Neural cell (in vitro differentiated cells): ENCODE results near the gene SSTR4. TPM values are rescaled to one million over a fixed set of nuclear protein-coding genes. Genes with fewer than 3 reads are reported as not detected.
"Not testable (repeated sequence)": the region's sequence is repeated elsewhere in the genome, so short reads cannot be mapped to it uniquely, and the experiment has no call there.

Experiments used
- H2AFZ ChIP-seq: fragments of 200-600, 300-800 bp; sonication (generic), shearing (Covaris generic); 2 replicates; pipeline ENCODE4 v1.6.0; 2014; ENCODE audit warnings: low read depth, mild to moderate bottlenecking, antibody characterized with exemption, low read length, moderate library complexity
- H3F3A ChIP-seq: fragments of 200-600 bp; shearing (Covaris generic); 2 replicates; pipeline ENCODE4 v1.6.1; 2016; ENCODE audit warnings: mild to moderate bottlenecking, moderate library complexity, mixed read lengths, antibody characterized with exemption, low read length; ENCODE audit not compliant: insufficient read depth, poor library complexity, severe bottlenecking
- H3K27ac ChIP-seq: fragments of 200-600, 300-800 bp; sonication (generic), shearing (Covaris generic); 2 replicates; pipeline ENCODE4 v1.5.1; 2014; ENCODE audit warnings: mild to moderate bottlenecking, low read length, moderate library complexity
- H3K27me3 ChIP-seq: fragments of 300-800, 200-600 bp; sonication (generic), shearing (Covaris generic); 2 replicates; pipeline ENCODE4 v1.6.0; 2014; ENCODE audit warnings: mild to moderate bottlenecking, low read depth, low read length, moderate library complexity; ENCODE audit not compliant: insufficient read depth
- H3K36me3 ChIP-seq: fragments of 300-800, 200-600 bp; sonication (generic), shearing (Covaris generic); 2 replicates; pipeline ENCODE4 v1.5.1; 2014; ENCODE audit warnings: mild to moderate bottlenecking, antibody characterized with exemption, low read length, moderate library complexity; ENCODE audit not compliant: insufficient read depth
- H3K4me2 ChIP-seq: fragments of 300-800, 200-600 bp; sonication (generic), shearing (Covaris generic); 2 replicates; pipeline ENCODE4 v1.6.0; 2014; ENCODE audit warnings: mild to moderate bottlenecking, low read length
- H3K4me3 ChIP-seq: fragments of 300-800, 200-600 bp; sonication (generic), shearing (Covaris generic); 2 replicates; pipeline ENCODE4 v1.5.1; 2014; ENCODE audit warnings: mild to moderate bottlenecking, low read length, moderate library complexity
- H3K79me2 ChIP-seq: fragments of 200-600 bp; shearing (Covaris generic); replicated peaks from 2 replicates; pipeline ENCODE4 v1.6.0; 2014; ENCODE audit warnings: mild to moderate bottlenecking, low read length, moderate library complexity; ENCODE audit not compliant: insufficient read depth
- H3K9ac ChIP-seq: fragments of 300-800, 200-600 bp; sonication (generic), shearing (Covaris generic); 2 replicates; pipeline ENCODE4 v1.6.1; 2016; ENCODE audit warnings: mild to moderate bottlenecking, low read length, mixed read lengths
- H3K9me2 ChIP-seq: fragments of 200-600 bp; shearing (Covaris generic); 2 replicates; pipeline ENCODE4 v1.6.1; 2016; ENCODE audit warnings: mild to moderate bottlenecking, low read length, mixed read lengths; ENCODE audit not compliant: insufficient read depth
- H3K9me3 ChIP-seq: fragments of 200-600, 300-800 bp; sonication (generic), shearing (Covaris generic); 2 replicates; pipeline ENCODE4 v1.6.1; 2016; ENCODE audit warnings: mild to moderate bottlenecking, mixed run types, low read length, moderate library complexity, mixed read lengths
- H4K20me1 ChIP-seq: fragments of 200-600 bp; shearing (Covaris generic); 2 replicates; pipeline ENCODE4 v1.6.1; 2016; ENCODE audit warnings: mild to moderate bottlenecking, mixed run types; ENCODE audit not compliant: insufficient read depth
- EP300 ChIP-seq: fragments of 450-650 bp; conservative IDR thresholded peaks from 2 replicates; pipeline ENCODE4 v1.6.1; 2014; ENCODE audit warnings: antibody characterized with exemption, mild to moderate bottlenecking, moderate library complexity; ENCODE audit not compliant: poor library complexity, severe bottlenecking
- EZH2 ChIP-seq: fragments of 200-600, 300-800 bp; shearing (Covaris generic), sonication (generic); IDR thresholded peaks from 2 replicates; pipeline ENCODE4 v1.6.1; 2014; ENCODE audit warnings: antibody characterized with exemption, low read length, borderline replicate concordance, mild to moderate bottlenecking; ENCODE audit not compliant: insufficient read depth, poor library complexity, severe bottlenecking
- MXI1 ChIP-seq: fragments of 450-650 bp; conservative IDR thresholded peaks from 2 replicates; pipeline ENCODE4 v1.6.1; 2014; ENCODE audit warnings: antibody characterized with exemption, mild to moderate bottlenecking; ENCODE audit not compliant: poor library complexity, severe bottlenecking
- POLR2AphosphoS5 ChIP-seq: IDR thresholded peaks from 2 replicates; pipeline ENCODE4 v1.6.1; 2012
- RAD21 ChIP-seq: fragments of 450-650 bp; conservative IDR thresholded peaks from 2 replicates; pipeline ENCODE4 v1.6.1; 2014; ENCODE audit warnings: antibody characterized with exemption, mild to moderate bottlenecking, moderate library complexity
- SMC3 ChIP-seq: fragments of 450-650 bp; conservative IDR thresholded peaks from 2 replicates; pipeline ENCODE4 v1.6.1; 2014; ENCODE audit warnings: antibody characterized with exemption, mild to moderate bottlenecking, moderate library complexity; ENCODE audit not compliant: poor library complexity
- TAF1 ChIP-seq: IDR thresholded peaks from 2 replicates; pipeline ENCODE4 v1.6.1; 2012; ENCODE audit warnings: low read depth
- polyA plus RNA-seq: library from polyadenylated mRNA; depleted of rRNA; stranded (reverse); fragments of >200 nt; gene quantifications from 2 replicates; pipeline ENCODE4 v1.2.3, GENCODE V29; 2014
- TF ChIP-seq, protein P1 (sequence below): IDR thresholded peaks from 2 replicates; pipeline ENCODE4 v1.6.1; 2012; ENCODE audit warnings: borderline replicate concordance
- TF ChIP-seq, protein P2 (sequence below): fragments of 450-650 bp; IDR thresholded peaks from 2 replicates; pipeline ENCODE4 v1.5.1; 2014; ENCODE audit warnings: antibody characterized with exemption, mild to moderate bottlenecking, moderate library complexity; ENCODE audit not compliant: poor library complexity, severe bottlenecking

The SSTR4 gene
- polyA plus RNA-seq, 1 donor from 2014 or later, result not detected

DNA sequence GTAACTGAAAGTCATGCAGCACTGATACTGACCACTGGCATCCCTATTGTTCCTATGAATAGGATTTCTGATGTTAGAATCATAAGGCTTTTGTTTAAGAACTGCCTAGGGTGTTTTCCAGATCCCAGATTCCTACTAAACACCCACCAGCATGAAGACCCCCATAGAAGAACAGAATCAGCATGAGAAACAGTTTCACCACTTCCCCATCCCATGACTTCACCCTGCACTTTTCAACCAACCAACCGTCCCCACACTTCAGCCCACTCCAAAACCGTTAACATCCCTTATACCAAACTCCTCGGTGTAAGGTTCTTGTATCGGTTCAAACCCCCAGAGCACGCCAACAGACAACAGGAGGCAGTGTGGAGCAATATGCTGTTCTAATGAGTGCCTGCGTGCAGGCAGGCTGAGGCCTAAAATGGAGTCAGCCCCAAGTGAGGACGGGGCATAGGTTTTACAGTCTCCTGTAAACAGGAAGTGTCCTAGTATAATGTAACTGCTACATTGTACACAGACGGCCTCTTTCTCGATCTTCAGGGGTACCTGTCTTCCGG lies 11.4 kb upstream of the SSTR4 start:
- Histone ChIP-seq H3K9me3 (no peaks in the 10 kb centered on the region), H3K9ac (no peak overlapping the region), H3F3A (peaks cover 7% of the 10 kb centered on the region), H3K4me3 (no peak overlapping the region), H4K20me1 (no peaks in the 10 kb centered on the region), H3K9me2 (no peaks in the 10 kb centered on the region), H3K79me2 (no peaks in the 10 kb centered on the region), H2AFZ (no peak overlapping the region), H3K27me3 (no peaks in the 10 kb centered on the region), H3K4me2 (no peak overlapping the region), H3K36me3 (no peaks in the 10 kb centered on the region), H3K27ac (no peak overlapping the region)
- TF ChIP-seq TAF1 (no peak), POLR2AphosphoS5 (no peak), EP300 (no peak), RAD21 (no peak), MXI1 (no peak), SMC3 (no peak), EZH2 (no peak)
- TF ChIP-seq, protein P1, sequence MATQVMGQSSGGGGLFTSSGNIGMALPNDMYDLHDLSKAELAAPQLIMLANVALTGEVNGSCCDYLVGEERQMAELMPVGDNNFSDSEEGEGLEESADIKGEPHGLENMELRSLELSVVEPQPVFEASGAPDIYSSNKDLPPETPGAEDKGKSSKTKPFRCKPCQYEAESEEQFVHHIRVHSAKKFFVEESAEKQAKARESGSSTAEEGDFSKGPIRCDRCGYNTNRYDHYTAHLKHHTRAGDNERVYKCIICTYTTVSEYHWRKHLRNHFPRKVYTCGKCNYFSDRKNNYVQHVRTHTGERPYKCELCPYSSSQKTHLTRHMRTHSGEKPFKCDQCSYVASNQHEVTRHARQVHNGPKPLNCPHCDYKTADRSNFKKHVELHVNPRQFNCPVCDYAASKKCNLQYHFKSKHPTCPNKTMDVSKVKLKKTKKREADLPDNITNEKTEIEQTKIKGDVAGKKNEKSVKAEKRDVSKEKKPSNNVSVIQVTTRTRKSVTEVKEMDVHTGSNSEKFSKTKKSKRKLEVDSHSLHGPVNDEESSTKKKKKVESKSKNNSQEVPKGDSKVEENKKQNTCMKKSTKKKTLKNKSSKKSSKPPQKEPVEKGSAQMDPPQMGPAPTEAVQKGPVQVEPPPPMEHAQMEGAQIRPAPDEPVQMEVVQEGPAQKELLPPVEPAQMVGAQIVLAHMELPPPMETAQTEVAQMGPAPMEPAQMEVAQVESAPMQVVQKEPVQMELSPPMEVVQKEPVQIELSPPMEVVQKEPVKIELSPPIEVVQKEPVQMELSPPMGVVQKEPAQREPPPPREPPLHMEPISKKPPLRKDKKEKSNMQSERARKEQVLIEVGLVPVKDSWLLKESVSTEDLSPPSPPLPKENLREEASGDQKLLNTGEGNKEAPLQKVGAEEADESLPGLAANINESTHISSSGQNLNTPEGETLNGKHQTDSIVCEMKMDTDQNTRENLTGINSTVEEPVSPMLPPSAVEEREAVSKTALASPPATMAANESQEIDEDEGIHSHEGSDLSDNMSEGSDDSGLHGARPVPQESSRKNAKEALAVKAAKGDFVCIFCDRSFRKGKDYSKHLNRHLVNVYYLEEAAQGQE, result no peak
- TF ChIP-seq, protein P2, sequence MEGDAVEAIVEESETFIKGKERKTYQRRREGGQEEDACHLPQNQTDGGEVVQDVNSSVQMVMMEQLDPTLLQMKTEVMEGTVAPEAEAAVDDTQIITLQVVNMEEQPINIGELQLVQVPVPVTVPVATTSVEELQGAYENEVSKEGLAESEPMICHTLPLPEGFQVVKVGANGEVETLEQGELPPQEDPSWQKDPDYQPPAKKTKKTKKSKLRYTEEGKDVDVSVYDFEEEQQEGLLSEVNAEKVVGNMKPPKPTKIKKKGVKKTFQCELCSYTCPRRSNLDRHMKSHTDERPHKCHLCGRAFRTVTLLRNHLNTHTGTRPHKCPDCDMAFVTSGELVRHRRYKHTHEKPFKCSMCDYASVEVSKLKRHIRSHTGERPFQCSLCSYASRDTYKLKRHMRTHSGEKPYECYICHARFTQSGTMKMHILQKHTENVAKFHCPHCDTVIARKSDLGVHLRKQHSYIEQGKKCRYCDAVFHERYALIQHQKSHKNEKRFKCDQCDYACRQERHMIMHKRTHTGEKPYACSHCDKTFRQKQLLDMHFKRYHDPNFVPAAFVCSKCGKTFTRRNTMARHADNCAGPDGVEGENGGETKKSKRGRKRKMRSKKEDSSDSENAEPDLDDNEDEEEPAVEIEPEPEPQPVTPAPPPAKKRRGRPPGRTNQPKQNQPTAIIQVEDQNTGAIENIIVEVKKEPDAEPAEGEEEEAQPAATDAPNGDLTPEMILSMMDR, result no peak

DNA sequence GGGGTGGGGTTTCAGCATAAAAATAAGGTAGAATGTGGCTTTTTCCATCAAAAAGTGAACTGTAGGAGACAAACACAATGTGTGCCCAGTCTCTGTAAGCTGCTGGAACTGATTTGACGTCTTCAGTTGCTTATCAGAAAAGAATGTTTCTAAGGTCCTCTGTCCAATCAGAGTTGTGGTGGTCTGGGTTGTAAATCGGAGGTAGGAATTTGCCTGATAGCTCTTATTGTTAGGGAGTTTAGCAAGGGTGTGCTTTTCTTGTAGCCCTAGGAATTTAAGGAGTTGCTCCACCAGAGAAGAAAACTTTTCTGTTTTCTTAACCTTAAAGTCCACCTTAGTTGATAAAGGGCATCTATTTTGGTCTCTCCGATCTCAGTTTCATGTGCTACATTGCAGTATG lies 10.4 kb upstream of the SSTR4 start:
- no peaks in the 10 kb centered on the region for H3K36me3 ChIP-seq

DNA sequence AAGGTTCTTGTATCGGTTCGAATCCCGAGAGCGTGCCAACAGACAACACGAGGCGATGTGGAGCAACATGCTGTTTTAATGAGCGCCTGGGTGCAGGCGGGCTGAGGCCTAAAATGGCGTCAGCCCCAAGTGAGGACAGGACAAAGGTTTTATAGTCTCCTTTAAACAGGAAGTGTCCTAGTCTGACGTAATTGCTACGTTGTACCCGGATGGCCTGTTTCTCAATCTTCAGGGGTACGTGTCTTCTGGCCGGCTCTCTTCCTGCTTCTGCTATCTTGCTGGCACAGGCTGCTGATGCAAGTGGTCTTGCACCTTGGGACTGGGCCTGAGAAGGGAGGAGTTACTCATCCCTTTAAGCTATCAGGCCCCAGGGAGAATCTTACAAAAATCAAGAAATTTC lies 9.6 kb upstream of the SSTR4 start:
- H3F3A ChIP-seq, H3K4me2 ChIP-seq, H3K27me3 ChIP-seq, H3K27ac ChIP-seq, H3K36me3 ChIP-seq, H4K20me1 ChIP-seq, H3K4me3 ChIP-seq, H3K9me3 ChIP-seq, H3K79me2 ChIP-seq, H3K9me2 ChIP-seq, H3K9ac ChIP-seq, H2AFZ ChIP-seq: not testable (repeated sequence)

More for the DNA sequence above, 10.4 kb upstream of the SSTR4 start:
- Histone ChIP-seq H3K79me2 (no peaks in the 10 kb centered on the region), H3F3A (peaks cover 7% of the 10 kb centered on the region), H3K9ac (no peak overlapping the region), H3K27me3 (no peaks in the 10 kb centered on the region), H3K4me3 (no peak overlapping the region), H4K20me1 (no peaks in the 10 kb centered on the region), H3K9me3 (no peaks in the 10 kb centered on the region), H3K4me2 (no peak overlapping the region), H3K9me2 (no peaks in the 10 kb centered on the region), H3K27ac (no peak overlapping the region), H2AFZ (no peak overlapping the region)
- TF ChIP-seq TAF1 (no peak), POLR2AphosphoS5 (no peak)
